ENCODE results near the gene PHACTR2.
"Not testable (repeated sequence)": the region's sequence is repeated elsewhere in the genome, so short reads cannot be mapped to it uniquely, and the experiment has no call there.

Gene PHACTR2

DNA sequence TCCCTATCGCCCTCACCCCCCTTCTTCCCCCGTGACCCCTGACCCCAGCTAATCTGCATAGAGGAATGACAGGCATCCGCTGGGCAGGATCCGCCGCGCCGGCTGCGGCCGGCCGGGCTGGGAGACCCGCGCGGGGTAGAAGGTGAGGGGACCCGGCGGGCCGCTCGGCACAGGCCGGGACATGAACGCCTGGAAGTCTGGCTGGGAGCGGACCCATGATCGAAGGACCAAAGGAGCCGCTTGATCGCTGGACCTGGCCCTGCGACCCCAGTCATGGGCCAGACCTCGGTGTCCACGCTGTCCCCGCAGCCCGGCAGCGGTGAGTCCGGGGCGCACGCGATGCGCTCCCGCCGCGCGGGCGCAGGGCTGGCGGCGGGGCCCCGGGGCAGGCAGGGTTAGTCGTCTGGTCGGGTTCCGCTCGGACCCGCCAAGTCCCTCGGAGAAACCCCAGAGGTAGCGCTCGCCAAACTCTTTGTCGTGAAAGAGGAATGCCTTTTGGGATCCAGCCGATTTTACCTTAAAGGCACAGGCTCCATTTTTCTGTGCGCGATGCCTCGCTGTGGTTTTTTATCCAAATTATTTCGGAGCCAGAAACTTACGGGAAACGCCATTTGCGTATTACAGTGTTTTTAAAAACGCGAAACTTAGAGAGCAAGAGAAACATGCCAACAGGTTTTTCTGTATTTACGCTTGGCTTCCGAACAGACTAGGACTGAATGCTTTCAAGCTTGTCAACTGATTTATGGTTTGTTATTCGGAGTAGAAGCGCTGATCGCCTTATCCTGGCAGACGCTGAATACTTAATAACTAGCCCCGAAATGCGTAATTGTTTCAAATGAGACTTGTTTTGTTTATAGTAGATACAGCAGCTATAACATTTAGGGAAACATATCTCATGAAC lies at the start of gene PHACTR2:
TSS of gene PHACTR2 (plus strand) at position 75 of the 901 bp plus-strand sequence. CDS start at position 274, 199 bp downstream.
- peak; percentile 28 for DNase-seq

DNA sequence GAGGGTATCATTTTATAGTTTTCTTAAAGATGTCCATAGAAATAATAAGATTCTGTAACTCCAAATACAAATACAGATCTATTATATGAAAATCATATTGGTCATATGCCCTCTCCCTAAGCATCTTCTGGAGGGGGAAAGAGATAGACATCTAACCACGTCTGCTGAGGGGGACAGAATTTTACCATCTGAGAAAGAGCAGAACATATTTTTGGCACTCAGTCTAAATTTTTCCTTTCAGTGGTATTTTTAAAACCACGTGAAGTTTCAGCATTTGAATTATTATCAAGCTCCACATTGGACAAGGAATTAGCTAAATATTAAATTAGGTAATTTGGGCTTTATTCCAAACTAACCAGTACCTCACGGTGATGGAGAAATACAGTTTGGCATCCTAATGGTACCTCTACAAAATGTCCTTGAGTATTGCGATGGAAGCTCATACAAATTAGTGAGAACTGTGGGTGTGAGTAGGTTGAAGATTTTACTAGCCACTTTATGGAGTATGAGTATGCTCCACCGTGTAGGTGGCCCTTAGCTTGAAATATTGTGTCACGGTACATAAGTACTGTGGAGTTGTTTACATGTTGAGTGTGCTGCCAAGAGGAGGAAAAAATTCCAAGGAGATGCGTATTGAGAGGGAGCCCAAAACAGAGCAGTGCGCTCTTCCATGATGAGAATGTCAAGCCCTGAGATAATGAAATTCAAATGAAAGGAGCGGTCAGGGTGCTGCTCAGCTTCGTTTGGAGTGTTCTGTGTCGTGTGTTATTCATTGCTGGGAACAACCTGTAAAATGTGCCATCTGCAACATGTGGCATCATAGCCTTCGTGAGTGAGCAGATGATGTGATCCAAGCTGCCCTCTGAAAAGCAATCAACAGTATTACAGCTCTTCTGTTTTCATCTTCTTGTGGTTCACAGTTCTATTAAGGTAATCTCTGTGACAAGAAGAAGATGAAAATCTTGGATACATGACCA lies 48.4 kb upstream of the PHACTR2 start:
- DNase-seq = no peak

- not testable (repeated sequence) for DNase-seq
Measured at GRCh38 chr6:143631196-143631595, 46.6 kb upstream of the PHACTR2 start.

GRCh38 chr6:143632894-143633293 lies 44.9 kb upstream of the PHACTR2 start:
- DNase-seq = no peak

DNA sequence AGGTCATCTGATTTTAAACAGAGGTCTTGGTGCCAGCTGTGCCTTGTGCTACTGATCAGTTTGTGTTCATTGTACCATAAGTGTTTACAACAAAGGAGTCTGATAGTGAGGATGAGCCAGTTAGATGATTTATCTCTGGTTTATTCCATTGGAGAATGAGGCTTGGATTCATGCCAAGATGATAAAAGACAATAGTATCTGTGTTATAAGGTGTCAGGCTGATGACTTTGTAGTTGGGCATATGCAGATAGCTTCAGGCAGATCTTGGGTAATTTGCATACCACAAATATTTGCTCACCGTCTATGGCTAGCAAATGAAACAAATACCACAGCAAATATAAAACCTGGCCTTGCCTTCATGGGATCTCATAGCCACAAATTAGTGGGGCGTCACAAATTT lies 43.3 kb upstream of the PHACTR2 start:
- no peak for DNase-seq

GRCh38 chr6:143637691-143638090 lies 40.1 kb upstream of the PHACTR2 start:
- DNase-seq = no peak

- no peak for DNase-seq
Measured at GRCh38 chr6:143642403-143642802, 35.4 kb upstream of the PHACTR2 start.

GRCh38 chr6:143647191-143647590 lies 30.6 kb upstream of the PHACTR2 start:
- peak; percentile 11 for DNase-seq

GRCh38 chr6:143647732-143648131 lies 30.0 kb upstream of the PHACTR2 start:
- DNase-seq = no peak

GRCh38 chr6:143649319-143649718 lies 28.4 kb upstream of the PHACTR2 start:
- not testable (repeated sequence) for DNase-seq

- not testable (repeated sequence) for DNase-seq
Measured at GRCh38 chr6:143651328-143651727, 26.4 kb upstream of the PHACTR2 start.

GRCh38 chr6:143652841-143653331 lies 24.9 kb upstream of the PHACTR2 start:
- no peak for DNase-seq

DNA sequence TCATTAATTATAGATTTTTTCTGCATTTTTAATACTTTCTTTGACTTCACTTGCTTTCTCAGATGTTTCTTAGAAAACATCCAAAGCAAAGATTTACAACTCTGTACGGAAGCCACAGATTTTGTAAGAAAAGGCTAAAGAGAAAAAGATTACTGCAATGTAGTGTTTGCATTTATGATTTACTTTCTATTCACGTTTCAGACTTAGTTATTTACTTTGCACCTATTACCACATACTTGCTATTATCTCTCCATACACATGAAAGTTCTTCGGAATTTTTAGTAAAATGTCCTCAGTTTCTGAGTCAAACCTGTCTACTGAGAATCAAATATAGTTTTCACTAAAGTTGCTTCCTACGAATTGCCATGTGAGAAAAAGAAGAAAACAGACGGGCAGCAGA lies 22.2 kb upstream of the PHACTR2 start:
- DNase-seq = no peak

DNA sequence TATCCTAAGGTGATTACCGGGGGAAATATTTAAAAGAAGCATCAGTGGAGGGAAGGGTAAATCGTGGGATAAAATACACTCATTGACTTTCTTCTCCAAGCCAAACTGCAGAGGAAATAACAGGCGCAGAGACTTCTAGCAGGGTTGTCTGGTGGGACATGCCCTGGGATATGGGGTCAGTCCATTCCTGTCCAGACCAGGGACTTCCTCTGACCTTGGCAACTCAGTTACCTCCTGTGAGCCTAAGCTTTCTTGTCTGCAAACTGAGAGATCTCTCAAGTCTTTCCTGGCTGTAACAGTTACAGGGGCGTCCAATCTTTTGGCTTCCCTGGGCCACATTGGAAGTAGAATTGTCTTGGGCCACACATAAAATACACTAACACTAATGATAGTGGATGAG lies 21.7 kb upstream of the PHACTR2 start:
- no peak for DNase-seq

DNA sequence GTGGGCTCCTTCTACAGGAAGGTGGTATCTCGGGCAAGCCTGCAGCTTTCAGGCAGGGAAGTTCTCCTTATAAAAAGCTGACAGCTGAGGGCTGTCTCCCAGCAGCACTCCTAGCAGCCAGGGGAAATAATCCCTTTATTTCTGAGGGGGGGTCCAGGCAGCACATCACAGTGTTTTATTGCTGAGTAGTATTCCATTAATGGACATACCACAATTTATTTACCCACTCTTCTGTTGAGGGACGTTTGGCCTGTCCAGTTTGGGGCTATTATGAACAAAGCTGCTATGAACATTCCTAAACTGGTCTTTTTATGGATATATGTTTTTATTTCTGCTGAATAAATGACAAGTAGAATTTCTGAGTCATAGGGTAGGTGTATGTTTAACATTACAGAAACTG lies 20.0 kb upstream of the PHACTR2 start:
- DNase-seq = no peak

- DNase-seq = not testable (repeated sequence)
Measured at GRCh38 chr6:143660170-143660569, 17.6 kb upstream of the PHACTR2 start.

GRCh38 chr6:143664171-143664570 lies 13.6 kb upstream of the PHACTR2 start:
- no peak for DNase-seq

DNA sequence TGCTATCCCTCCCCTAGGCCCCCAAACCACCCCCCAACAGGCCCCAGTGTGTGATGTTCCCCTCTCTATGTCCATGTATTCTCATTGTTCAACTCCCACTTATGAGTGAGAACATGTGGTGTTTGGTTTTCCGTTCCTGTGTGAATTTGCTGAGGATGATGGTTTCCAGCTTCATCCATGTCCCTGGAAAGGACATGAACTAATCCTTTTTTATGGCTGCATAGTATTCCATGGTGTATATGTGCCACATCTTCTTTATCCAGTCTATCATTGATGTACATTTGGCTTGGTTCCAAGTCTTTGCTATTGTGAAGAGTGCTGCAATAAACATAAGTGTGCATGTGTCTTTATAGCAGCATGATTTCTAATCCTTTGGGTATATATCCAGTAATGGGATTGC lies 11.8 kb upstream of the PHACTR2 start:
- DNase-seq = not testable (repeated sequence)

DNA sequence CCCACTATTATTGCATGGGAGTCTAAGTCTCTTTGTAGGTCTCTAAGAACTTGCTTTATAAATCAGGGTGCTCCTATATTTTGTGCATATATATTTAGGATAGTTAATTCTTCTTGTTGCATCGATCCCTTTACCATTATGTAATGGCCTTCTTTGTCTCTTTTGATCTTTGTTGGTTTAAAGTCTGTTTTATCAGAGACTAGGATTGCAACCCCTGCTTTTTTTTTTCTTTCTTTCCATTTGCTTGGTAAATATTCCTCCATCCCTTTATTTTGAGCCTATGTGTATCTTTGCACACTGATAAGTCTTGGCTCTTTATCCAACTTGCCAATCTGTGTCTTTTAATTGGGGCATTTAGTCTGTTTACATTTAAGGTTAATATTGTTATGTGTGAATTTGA lies 8.3 kb upstream of the PHACTR2 start:
- not testable (repeated sequence) for DNase-seq

DNA sequence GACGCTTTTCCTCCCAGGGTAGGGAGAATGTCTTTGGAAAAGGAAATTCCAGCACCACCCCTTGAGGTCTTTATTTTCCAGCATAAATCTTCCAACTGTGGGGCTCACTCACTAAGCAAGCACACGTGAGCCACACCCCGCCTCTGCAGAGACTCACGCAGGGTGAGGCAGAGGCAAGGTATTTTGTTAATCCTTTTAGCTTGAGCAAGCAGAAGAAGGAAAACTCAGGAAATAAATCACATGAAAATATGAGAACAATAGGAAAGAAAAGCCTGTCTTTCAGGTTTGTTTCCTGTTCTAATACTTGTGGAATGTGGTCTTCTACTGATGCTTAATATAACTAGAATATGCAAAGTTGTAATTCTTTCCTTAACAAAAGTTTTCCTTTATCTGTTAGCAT lies 4.1 kb upstream of the PHACTR2 start:
- no peak for DNase-seq

DNA sequence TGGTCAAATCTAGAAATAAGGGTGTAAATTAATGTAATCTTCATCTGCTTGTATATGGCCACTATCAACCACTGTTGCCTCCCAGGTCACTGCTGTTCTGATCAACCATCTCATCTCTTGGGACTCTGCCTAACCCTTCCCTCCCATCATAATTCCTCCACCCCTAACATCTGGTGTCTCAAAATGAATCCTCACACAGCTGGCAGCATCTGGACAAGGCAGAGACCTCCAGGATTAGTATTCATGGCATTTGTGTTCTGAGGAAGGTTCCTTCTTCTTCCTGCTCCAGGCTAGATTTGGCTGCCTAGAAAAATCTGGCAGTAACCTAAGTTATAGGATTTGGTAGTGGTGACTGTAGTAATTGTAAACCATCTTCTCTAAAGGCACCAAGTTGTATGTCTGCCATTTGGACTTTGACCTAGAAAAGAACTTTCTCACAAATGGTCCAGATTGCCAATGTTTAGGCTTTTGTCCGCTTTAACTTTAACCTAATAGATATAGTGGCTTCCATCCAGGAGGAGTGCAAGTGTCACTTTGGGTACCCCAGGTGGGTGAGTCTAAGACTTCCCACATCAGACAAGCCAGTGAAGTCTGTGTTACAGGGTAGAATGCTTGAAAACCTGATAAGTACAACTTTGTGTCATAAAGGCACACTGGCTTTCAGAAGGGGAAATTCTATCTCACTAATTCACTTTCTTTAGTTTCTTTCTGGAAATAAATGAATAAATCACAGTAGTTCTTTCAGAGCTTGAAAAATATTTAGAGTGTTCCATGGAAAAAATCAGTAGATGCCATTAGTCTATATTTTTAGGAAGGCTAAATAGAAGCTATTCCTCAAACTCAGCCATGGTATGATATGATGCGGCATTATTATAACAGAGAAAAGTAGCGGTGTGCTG lies 3.0 kb upstream of the PHACTR2 start:
- no peak for DNase-seq

- no peak for DNase-seq
Measured at GRCh38 chr6:143675382-143675900, 2.3 kb upstream of the PHACTR2 start.
